NCI-H526 treated with DMSO at 0.1 percent for 48 hours (cell line): ENCODE measurements around the gene SPATA33.
"Not testable (repeated sequence)": the region's sequence is repeated elsewhere in the genome, so short reads cannot be mapped to it uniquely, and the experiment has no call there.

Source experiments
- DNase-seq: peaks from one replicate; lab custom pipeline; 2025; lab: John Stamatoyannopoulos, UW

Gene SPATA33

GRCh38 chr16:89693931-89694783 is 36.5 kb downstream of the SPATA33 start:
- DNase-seq, result no peak

DNA sequence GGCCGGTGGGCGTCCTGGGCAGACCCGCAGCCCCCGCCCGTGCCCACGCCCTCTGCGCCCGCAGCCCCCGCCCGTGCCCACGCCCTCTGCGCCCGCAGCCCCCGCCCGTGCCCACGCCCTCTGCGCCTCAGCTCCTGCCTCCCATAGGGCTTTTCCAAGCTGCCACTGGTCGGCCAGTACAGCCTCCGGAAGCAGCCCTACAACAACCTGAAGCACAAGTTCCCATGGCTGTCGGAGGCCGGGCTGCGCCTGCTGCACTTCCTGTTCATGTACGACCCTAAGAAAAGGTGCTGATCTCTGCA is 37.1 kb downstream of the SPATA33 start:
- not testable (repeated sequence) for DNase-seq

GRCh38 chr16:89695086-89695874 is 37.6 kb downstream of the SPATA33 start:
- no peak for DNase-seq

- no peak for DNase-seq
Measured at GRCh38 chr16:89695875-89696669, 38.4 kb downstream of the SPATA33 start.

GRCh38 chr16:89696670-89697128 is 39.1 kb downstream of the SPATA33 start:
- no peak for DNase-seq

DNA sequence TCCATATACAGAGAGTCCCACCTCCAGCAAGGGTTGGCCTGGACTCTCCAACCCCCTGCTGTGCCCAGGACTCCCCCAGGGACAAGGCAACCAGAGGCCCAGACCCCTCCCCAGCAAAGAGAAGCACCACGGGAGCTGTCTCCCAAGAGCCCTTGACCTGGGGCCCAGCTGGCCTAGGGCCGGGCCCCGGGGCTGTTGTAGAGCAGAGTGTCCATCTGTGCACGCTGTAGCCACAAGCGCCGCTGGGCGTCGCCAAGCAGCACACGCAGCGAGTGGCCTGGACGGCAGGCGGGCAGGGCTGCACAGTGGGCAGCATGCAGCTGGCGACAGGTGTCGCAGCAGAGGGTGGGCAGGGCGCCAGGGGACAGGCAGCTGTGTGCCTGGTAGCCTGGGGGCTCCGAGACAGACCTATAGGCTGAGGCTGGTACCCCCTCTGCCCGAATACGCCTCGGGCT is 39.6 kb downstream of the SPATA33 start:
- DNase-seq, result no peak

GRCh38 chr16:89697616-89698331 is 40.1 kb downstream of the SPATA33 start:
- no peak for DNase-seq

- not testable (repeated sequence) for DNase-seq
Measured at GRCh38 chr16:89698717-89699116, 41.1 kb downstream of the SPATA33 start.

DNA sequence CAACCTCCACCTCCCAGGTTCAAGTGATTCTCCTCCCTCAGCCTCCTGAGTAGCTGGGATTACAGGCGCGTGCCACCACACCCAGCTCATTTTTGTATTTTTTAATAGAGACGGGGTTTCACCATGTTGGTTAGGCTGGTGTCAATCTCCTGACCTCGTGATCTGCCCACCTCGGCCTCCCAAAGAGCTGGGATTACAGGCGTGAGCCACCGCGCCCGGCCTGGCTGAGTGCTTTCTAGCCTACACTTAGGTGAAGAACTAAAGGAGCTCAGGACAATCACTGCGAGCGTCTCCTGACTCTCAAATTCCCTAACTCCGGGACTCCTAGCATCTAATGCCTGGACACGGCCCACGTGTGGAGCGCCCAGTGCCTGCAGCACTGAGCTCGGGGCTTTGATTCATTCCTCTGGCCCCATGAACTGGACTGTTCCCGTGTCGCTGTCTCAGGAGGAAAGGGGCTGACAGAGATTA is 42.0 kb downstream of the SPATA33 start:
- DNase-seq, result not testable (repeated sequence)

GRCh38 chr16:89700100-89700648 is 42.5 kb downstream of the SPATA33 start:
- DNase-seq, result peak; percentile 91

DNA sequence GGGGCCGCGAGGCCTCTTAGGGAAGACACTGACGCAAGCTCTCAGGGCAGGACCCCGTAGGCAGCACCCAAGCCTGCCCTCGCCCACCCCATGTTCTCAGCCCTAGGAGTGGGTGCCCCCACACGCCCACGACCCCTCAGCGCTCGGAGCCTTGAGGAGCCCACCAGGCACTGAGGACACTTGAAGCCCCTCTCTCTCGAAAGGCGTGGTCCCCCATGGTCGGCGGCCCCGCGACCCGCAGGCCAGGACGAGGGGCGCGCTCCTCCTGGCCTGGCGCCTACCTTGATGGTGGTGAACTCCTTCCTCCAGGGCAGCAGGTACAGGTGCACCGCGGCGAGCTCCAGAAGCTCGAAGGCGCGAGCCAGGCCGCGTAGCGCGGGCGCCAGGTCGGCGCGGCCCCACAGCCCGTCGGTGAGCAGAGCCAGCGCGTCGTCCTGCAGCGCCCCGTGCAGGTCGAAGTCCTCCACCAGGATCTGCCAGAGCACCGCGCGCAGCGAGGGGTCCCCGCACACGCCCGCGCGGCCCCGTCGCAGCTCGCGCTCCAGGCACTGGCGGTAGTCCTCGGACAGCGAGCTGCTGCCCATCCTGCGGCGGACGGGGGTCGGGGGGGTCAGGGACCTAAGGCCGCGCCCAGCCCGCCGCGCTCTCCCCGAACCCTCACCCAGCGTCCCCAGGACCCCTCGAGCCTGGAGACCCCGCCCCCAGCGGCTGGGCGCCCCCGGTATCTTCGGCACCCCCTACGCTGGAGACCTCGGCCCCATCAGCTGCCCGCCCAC is 43.2 kb downstream of the SPATA33 start:
- no peak for DNase-seq

GRCh38 chr16:89701425-89702406 is 44.1 kb downstream of the SPATA33 start, which contains the start of gene SPATA2L:
Gene SPATA2L, minus strand, starts transcription at chr16:89701705. Its CDS starts 473 bp downstream, at chr16:89701232.
- DNase-seq, result peak; percentile 75

GRCh38 chr16:89704281-89704680 is 46.6 kb downstream of the SPATA33 start:
- no peak for DNase-seq

DNA sequence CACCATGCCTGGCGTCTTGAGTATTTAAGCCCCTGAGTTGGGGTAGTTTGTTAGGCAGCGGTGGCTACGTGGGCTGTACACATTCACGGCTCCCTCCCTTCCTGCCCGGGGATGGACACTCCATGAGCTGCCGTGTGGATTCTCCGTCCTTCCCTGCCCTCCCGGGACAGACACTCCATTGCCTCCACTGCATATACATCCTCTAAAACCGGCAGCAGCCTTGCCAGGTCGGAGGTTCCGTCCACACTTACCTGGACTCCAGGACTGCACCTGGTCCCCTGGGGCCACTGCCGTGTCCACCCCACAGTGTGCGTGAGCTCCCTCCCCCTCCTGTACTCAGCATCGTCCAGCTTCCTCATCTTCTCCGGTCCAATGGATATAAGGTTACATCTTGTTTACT is 47.4 kb downstream of the SPATA33 start:
- no peak for DNase-seq

- DNase-seq, result no peak
Measured at GRCh38 chr16:89706518-89707260, 49.1 kb downstream of the SPATA33 start.

GRCh38 chr16:89707695-89708094 is 50.1 kb downstream of the SPATA33 start:
- no peak for DNase-seq

DNA sequence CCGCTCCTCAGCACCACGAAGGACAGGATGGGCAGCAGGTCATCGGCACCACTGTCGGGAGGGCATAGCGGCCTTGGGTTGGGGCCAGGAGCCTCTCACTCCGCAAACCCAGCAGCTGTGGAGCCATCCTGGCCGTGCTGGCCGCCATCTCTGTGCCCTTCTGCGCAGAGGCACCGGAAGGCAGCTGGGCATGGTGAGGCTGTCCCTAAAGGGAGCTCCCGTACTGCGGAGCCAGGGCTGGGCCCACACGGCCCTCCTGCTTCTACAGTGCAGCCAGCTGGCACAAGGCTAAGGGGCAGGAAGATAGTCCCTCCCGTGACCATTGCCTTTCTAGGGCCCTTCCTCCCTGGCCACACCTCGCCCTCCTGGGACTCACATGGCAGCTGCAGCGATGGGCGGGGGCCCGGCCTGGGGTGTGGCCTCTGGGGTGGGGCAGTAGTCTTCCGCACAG is 50.9 kb downstream of the SPATA33 start:
- no peak for DNase-seq

GRCh38 chr16:89709166-89709565 is 51.5 kb downstream of the SPATA33 start:
- DNase-seq, result no peak
